Osteocyte (in vitro differentiated cells): ENCODE data around the gene MAP3K2. TPM values are rescaled to one million over a fixed set of nuclear protein-coding genes. Genes with fewer than 3 reads are reported as not detected.
A peak's percentile ranks its signal among the peaks of the same experiment; 100 is the strongest.

Source experiments
- DNase-seq: peaks from one replicate; pipeline ENCODE4 v3.0.0; 2021; ENCODE audit warnings: mixed read lengths; ENCODE audit not compliant: unreplicated experiment; ENCODE audit errors: extremely low spot score
- H3K27ac Mint-ChIP-seq: one replicate; pipeline ENCODE4 v1.8.0; 2021; ENCODE audit warnings: mild to moderate bottlenecking, mixed read lengths; ENCODE audit not compliant: unreplicated experiment
- H3K27me3 Mint-ChIP-seq: one replicate; pipeline ENCODE4 v1.8.0; 2021; ENCODE audit warnings: mixed read lengths; ENCODE audit not compliant: unreplicated experiment
- H3K36me3 Mint-ChIP-seq: one replicate; pipeline ENCODE4 v1.8.0; 2021; ENCODE audit warnings: mixed read lengths; ENCODE audit not compliant: unreplicated experiment
- H3K4me1 Mint-ChIP-seq: one replicate; pipeline ENCODE4 v1.8.0; 2021; ENCODE audit warnings: mixed read lengths; ENCODE audit not compliant: unreplicated experiment
- H3K4me3 Mint-ChIP-seq: one replicate; pipeline ENCODE4 v1.8.0; 2021; ENCODE audit warnings: mild to moderate bottlenecking, moderate library complexity, mixed read lengths; ENCODE audit not compliant: unreplicated experiment
- H3K9me3 Mint-ChIP-seq: one replicate; pipeline ENCODE4 v1.8.0; 2021; ENCODE audit warnings: mixed read lengths; ENCODE audit not compliant: unreplicated experiment
- CTCF ChIP-seq: fragments of 200-600 bp; sonication (generic); IDR thresholded peaks from 2 replicates; pipeline ENCODE4 v1.5.0; 2021; ENCODE audit warnings: antibody characterized with exemption, mild to moderate bottlenecking, moderate library complexity
- total RNA-seq: library from RNA; stranded (reverse); gene quantifications from 2 replicates; pipeline ENCODE4 v1.2.1, GENCODE V29; 2021

MAP3K2 gene
- total RNA-seq, 1 donor from 2014 or later: 60.9 TPM

DNA sequence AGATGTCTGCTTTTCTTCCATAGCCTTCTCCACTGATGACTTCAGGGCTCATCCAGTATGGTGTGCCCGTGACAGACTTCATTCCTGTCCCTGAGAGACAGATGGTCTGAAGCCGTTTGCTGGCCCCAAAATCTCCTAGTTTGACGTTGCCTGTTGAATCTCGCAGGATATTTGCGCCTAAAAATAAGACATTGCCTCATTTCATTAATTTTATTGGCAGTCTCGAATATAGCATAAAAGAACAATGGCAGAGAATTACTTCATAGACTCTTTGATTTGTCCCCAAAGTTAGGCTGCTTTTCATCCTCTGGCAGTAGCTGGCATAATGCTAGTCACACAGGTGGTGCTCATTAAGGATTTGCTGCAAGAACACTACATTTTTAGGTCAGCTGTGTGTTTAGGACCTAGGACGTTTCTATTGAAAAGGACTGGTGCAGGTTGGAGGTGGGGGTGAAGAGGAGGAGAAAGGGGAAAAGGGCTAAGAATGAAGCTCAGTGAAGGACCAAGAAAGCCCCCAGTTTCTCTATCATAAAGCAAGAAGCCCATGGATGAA lies 79.1 kb downstream of the MAP3K2 start:
- H3K4me1 Mint-ChIP-seq: no peaks in the 10 kb centered on the region
- no peak overlapping the region for H3K4me3 Mint-ChIP-seq
- no peak for DNase-seq
- TF ChIP-seq CTCF: no peak
- H3K36me3 Mint-ChIP-seq: peaks cover 37% of the 10 kb centered on the region
- H3K9me3 Mint-ChIP-seq: no peaks in the 10 kb centered on the region
- H3K27ac Mint-ChIP-seq: no peak overlapping the region
- H3K27me3 Mint-ChIP-seq: no peaks in the 10 kb centered on the region

- no peak for TF ChIP-seq CTCF
These were observed 81.7 kb downstream of the MAP3K2 start for GRCh38 chr2:127305990-127306585.

GRCh38 chr2:127302168-127302567 lies 85.6 kb downstream of the MAP3K2 start:
- no peak for TF ChIP-seq CTCF
- no peak for DNase-seq
- Mint-ChIP-seq H3K36me3 (peaks cover 9% of the 10 kb centered on the region), H3K27me3 (no peaks in the 10 kb centered on the region), H3K4me1 (no peaks in the 10 kb centered on the region), H3K4me3 (no peak overlapping the region), H3K9me3 (no peaks in the 10 kb centered on the region), H3K27ac (no peak overlapping the region)

More at GRCh38 chr2:127305990-127306585, 81.7 kb downstream of the MAP3K2 start:
- H3K27ac Mint-ChIP-seq: no peak overlapping the region
- DNase-seq: no peak
- no peak overlapping the region for H3K4me3 Mint-ChIP-seq
- peaks cover 19% of the 10 kb centered on the region for H3K36me3 Mint-ChIP-seq
- H3K4me1 Mint-ChIP-seq: no peaks in the 10 kb centered on the region
- H3K9me3 Mint-ChIP-seq: no peaks in the 10 kb centered on the region
- H3K27me3 Mint-ChIP-seq: no peaks in the 10 kb centered on the region

GRCh38 chr2:127293748-127294562 lies 93.8 kb downstream of the MAP3K2 start, which contains the start of gene ERCC3:
TSS of gene ERCC3 (minus strand) at chr2:127294144. CDS start at chr2:127294081, 63 bp downstream.
- no peaks in the 10 kb centered on the region for H3K27me3 Mint-ChIP-seq
- H3K27ac Mint-ChIP-seq: peak within 1 kb of the TSS; percentile 96
- no peaks in the 10 kb centered on the region for H3K9me3 Mint-ChIP-seq
- no peak for TF ChIP-seq CTCF
- peak within 1 kb of the TSS; percentile 97 for H3K4me3 Mint-ChIP-seq
- H3K4me1 Mint-ChIP-seq: peaks cover 23% of the 10 kb centered on the region
- DNase-seq: peak; percentile 91
- peaks cover 20% of the 10 kb centered on the region for H3K36me3 Mint-ChIP-seq

GRCh38 chr2:127293386-127293747 lies 94.4 kb downstream of the MAP3K2 start:
- H3K27me3 Mint-ChIP-seq: no peaks in the 10 kb centered on the region
- no peak for TF ChIP-seq CTCF

More at GRCh38 chr2:127293386-127293747, 94.4 kb downstream of the MAP3K2 start:
- H3K36me3 Mint-ChIP-seq: peaks cover 25% of the 10 kb centered on the region
- H3K4me3 Mint-ChIP-seq: peak overlapping the region; percentile 97
- no peaks in the 10 kb centered on the region for H3K9me3 Mint-ChIP-seq
- no peak for DNase-seq
- H3K27ac Mint-ChIP-seq: peak overlapping the region; percentile 96
- peaks cover 23% of the 10 kb centered on the region for H3K4me1 Mint-ChIP-seq
